ENCODE results near the gene EXD3. TPM values are rescaled to one million over a fixed set of nuclear protein-coding genes. Genes with fewer than 3 reads are reported as not detected.
"Not testable (repeated sequence)": the region's sequence is repeated elsewhere in the genome, so short reads cannot be mapped to it uniquely, and the experiment has no call there.

The EXD3 gene
- total RNA-seq, 1 donor from 2014 or later, result 8.3 TPM

- ATAC-seq (peak; percentile 47), DNase-seq (peak; percentile 47)
- intact Hi-C loops (cut with micrococcal nuclease), result no loop called here
These were observed 5.6 kb downstream of the EXD3 start for GRCh38 chr9:137417161-137418021.

GRCh38 chr9:137416563-137417151 lies 6.3 kb downstream of the EXD3 start:
- DNase-seq (peak; percentile 31), ATAC-seq (peak; percentile 17)
- intact Hi-C loops (cut with micrococcal nuclease), result no loop called here

- ATAC-seq (no peak), DNase-seq (peak; percentile 22)
- intact Hi-C loops (cut with micrococcal nuclease), result no loop called here
These were observed 6.9 kb downstream of the EXD3 start for GRCh38 chr9:137416006-137416562.

- intact Hi-C loops (cut with micrococcal nuclease), result no loop called here
These were observed 7.5 kb downstream of the EXD3 start for GRCh38 chr9:137415451-137415850.

GRCh38 chr9:137412431-137412830 lies 10.5 kb downstream of the EXD3 start:
- ATAC-seq (no peak), DNase-seq (peak; percentile 12)
- intact Hi-C loops (cut with micrococcal nuclease), result no loop called here

More at GRCh38 chr9:137415451-137415850, 7.5 kb downstream of the EXD3 start:
- DNase-seq, result peak; percentile 11
- ATAC-seq, result no peak

GRCh38 chr9:137411645-137412380 lies 11.1 kb downstream of the EXD3 start:
- ATAC-seq (peak; percentile 21), DNase-seq (peak; percentile 77)
- intact Hi-C loops (cut with micrococcal nuclease), result no loop called here

- no peak for ATAC-seq
- DNase-seq, result peak; percentile 43
- intact Hi-C loops (cut with micrococcal nuclease), result no loop called here
These were observed 11.7 kb downstream of the EXD3 start for GRCh38 chr9:137411260-137411644.

GRCh38 chr9:137410891-137411249 lies 12.1 kb downstream of the EXD3 start:
- DNase-seq (peak; percentile 28), ATAC-seq (no peak)
- intact Hi-C loops (cut with micrococcal nuclease), result no loop called here

- intact Hi-C loops (cut with micrococcal nuclease); ATAC-seq: not testable (repeated sequence)
- peak; percentile 8 for DNase-seq
These were observed 12.6 kb downstream of the EXD3 start for GRCh38 chr9:137410236-137410890.

- DNase-seq, result peak; percentile 19
- ATAC-seq, result no peak
- intact Hi-C loops (cut with micrococcal nuclease), result loop anchor here (10.0 kb wide), 1 partner anchor 85 kb away; no protein-coding TSS in a partner anchor
These were observed 13.4 kb downstream of the EXD3 start for GRCh38 chr9:137409515-137409914.

GRCh38 chr9:137408651-137409405 lies 14.1 kb downstream of the EXD3 start:
- intact Hi-C loops (cut with micrococcal nuclease), result loop anchor here (10.0 kb wide), 1 partner anchor 84 kb away; no protein-coding TSS in a partner anchor
- ATAC-seq (no peak), DNase-seq (peak; percentile 21)

- DNase-seq, result peak; percentile 79
- intact Hi-C loops (cut with micrococcal nuclease), result loop anchor here (10.0 kb wide), 1 partner anchor 83 kb away; no protein-coding TSS in a partner anchor
- ATAC-seq, result peak; percentile 50
These were observed 15.2 kb downstream of the EXD3 start for GRCh38 chr9:137407590-137408300.

- DNase-seq, result peak; percentile 85
- intact Hi-C loops (cut with micrococcal nuclease), result loop anchor here (10.0 kb wide), 1 partner anchor 82 kb away; no protein-coding TSS in a partner anchor
- peak; percentile 91 for ATAC-seq
These were observed 15.9 kb downstream of the EXD3 start for GRCh38 chr9:137406876-137407589.

- DNase-seq (peak; percentile 28), ATAC-seq (no peak)
- intact Hi-C loops (cut with micrococcal nuclease), result loop anchor here (10.0 kb wide), 1 partner anchor 81 kb away; no protein-coding TSS in a partner anchor
These were observed 16.7 kb downstream of the EXD3 start for GRCh38 chr9:137406085-137406760.

GRCh38 chr9:137405677-137406081 lies 17.3 kb downstream of the EXD3 start:
- ATAC-seq, result no peak
- DNase-seq, result peak; percentile 19
- intact Hi-C loops (cut with micrococcal nuclease), result loop anchor here (10.0 kb wide), 1 partner anchor 81 kb away; no protein-coding TSS in a partner anchor

GRCh38 chr9:137404961-137405567 lies 17.9 kb downstream of the EXD3 start:
- DNase-seq (peak; percentile 20), ATAC-seq (no peak)
- intact Hi-C loops (cut with micrococcal nuclease), result loop anchor here (10.0 kb wide), 1 partner anchor 80 kb away; no protein-coding TSS in a partner anchor
